GM19468 (cell line): Measurements from ENCODE around the gene U2AF1L4.
A peak's percentile ranks its signal among the peaks of the same experiment; 100 is the strongest.

Experiments
- ATAC-seq: cut with Tn5 transposase; IDR thresholded peaks from one replicate; pipeline ENCODE4 v1.9.1; 2021; ENCODE audit warnings: mild to moderate bottlenecking, moderate library complexity, moderate number of reproducible peaks; ENCODE audit not compliant: unreplicated experiment; ENCODE audit errors: extremely low read depth

Gene U2AF1L4

DNA sequence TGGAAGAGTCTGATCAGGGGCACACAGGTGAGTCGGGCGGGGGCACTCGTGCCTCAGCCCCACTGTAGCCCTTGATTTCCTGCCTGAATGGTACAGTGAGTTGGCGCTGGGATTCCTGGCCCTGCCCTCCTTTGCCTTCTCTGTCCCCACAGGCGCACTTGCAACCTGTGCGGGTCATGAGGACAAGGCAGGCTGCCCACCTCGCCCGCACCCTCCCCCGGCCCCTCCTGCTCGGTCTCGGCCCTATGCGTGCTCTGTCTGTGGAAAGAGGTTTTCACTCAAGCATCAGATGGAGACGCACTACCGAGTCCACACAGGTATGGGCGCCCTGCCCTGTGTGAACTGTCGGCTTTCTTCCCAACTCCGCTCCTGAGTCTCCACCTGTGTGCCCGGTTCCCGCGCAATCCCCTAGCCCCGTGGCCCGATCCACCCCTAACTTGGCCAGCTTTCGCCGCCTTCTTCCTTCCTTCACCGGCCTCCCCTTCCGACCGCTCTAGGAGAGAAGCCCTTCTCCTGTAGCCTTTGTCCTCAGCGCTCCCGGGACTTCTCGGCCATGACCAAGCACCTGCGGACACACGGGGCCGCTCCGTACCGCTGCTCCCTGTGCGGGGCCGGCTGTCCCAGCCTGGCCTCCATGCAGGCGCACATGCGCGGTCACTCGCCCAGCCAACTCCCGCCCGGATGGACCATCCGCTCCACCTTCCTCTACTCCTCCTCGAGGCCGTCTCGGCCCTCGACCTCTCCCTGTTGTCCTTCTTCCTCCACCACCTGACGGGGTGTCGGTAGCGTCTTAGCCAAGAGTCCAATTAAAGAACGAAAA is 29.0 kb downstream of the U2AF1L4 start:
- ATAC-seq: no peak

DNA sequence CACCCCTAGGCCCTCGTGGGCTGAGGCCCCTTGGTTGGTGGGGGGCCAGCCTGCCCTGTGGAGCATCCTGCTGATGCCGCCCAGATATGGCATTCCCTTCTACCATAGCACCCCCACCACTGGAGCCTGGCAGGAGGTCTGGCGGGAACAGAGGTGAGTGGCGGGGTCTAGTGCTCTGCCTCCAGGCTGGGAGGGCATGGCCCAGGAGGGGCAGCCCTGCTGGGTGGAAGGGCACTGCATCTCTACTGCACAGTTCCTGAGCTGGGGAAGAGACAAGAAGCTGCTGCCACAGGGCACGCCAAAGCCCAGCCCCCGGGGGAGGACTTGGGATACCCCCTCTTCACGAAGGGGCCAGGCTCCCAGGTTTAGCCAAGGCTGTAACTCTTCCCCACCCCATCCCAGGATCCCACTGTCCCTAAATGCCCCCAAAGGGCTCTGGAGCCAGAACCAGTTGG is 29.8 kb downstream of the U2AF1L4 start:
- ATAC-seq: no peak

- ATAC-seq: no peak
Measured at GRCh38 chr19:35714601-35715354, 30.4 kb downstream of the U2AF1L4 start.

GRCh38 chr19:35713904-35714495 is 31.2 kb downstream of the U2AF1L4 start:
- ATAC-seq: no peak

DNA sequence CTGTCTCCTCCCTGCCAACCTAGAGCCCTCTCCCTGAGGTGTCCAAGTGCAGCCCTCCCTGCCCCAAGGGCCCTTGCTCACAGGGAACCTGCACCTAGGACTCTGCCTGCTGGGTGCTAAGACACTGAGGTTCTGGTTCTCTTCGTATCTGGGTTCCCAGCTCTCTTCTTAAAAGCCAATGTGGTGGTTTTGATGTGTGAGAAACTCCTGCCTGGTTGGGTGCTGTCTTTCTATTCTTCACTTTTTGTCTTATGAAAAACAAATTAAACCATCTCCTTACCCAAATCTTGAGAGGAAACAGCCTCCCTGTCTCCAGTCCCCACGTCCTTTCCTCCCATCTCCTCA is 31.7 kb downstream of the U2AF1L4 start:
- ATAC-seq: no peak

- ATAC-seq: no peak
Measured at GRCh38 chr19:35712567-35713505, 32.4 kb downstream of the U2AF1L4 start.

GRCh38 chr19:35710784-35711723 is 34.2 kb downstream of the U2AF1L4 start:
- no peak for ATAC-seq

- ATAC-seq: no peak
Measured at GRCh38 chr19:35708391-35708790, 36.8 kb downstream of the U2AF1L4 start.

GRCh38 chr19:35704218-35704617 is 41.0 kb downstream of the U2AF1L4 start, which contains the start of gene ZBTB32:
Gene ZBTB32, plus strand, starts transcription at chr19:35704558. Its CDS starts 10,069 bp downstream, at chr19:35714627.
- ATAC-seq: no peak

- no peak for ATAC-seq
Measured at GRCh38 chr19:35703343-35703742, 41.9 kb downstream of the U2AF1L4 start.

- peak; percentile 85 for ATAC-seq
Measured at GRCh38 chr19:35702223-35703012, 42.8 kb downstream of the U2AF1L4 start.

- no peak for ATAC-seq
Measured at GRCh38 chr19:35696835-35697234, 48.4 kb downstream of the U2AF1L4 start.

- no peak for ATAC-seq
Measured at GRCh38 chr19:35695895-35696422, 49.3 kb downstream of the U2AF1L4 start.

GRCh38 chr19:35693835-35694599 is 51.2 kb downstream of the U2AF1L4 start:
- ATAC-seq: no peak

DNA sequence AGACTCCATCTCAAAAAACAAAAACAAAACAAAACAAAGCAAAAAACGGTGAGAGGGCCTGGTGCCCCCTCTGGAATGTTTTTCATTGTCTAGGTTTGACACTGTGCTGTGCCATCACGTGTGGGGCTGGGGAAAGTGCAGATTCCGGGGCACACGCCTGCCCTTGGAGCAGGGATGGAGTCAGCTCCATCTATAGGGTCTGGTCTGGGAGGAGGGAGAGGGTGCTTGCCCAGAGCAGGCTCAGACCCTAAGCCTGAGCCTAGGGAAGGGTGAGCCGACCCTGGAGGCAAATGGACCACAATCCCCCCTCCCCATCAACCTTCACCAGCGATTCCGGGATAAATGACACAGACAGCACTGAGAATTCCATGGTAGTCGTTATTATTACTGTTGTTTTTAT is 51.8 kb downstream of the U2AF1L4 start:
- no peak for ATAC-seq
